ENCODE data around the gene TRIP4. TPM values are rescaled to one million over a fixed set of nuclear protein-coding genes. Genes with fewer than 3 reads are reported as not detected.

TRIP4 gene
- total RNA-seq, 2 experiments from 2014 or later, result 23.7 to 25.7 TPM

- Mint-ChIP-seq H3K36me3 (peaks cover 10% of the 10 kb centered on the region), H3K4me1 (peaks cover 58% of the 10 kb centered on the region), H3K27me3 (no peaks in the 10 kb centered on the region), H3K9me3 (no peaks in the 10 kb centered on the region), H3K27ac (peak overlapping the region; percentile 84), H3K4me3 (peak overlapping the region; percentile 88)
- DNase-seq (peak; percentile 52), ATAC-seq (ENCODE audit: low read depth) (peak; percentile 67)
- POLR2A ChIA-PET, result interaction anchor here (0.6 to 3.3 kb wide), 10 partner anchors 10 to 186 kb away, joined by 3 to 19 read pairs (median 5); partner anchors contain the start of gene TRIP4
Measured at GRCh38 chr15:64460724-64461720, 73.4 kb downstream of the TRIP4 start.

GRCh38 chr15:64461721-64462162, 74.1 kb downstream of the TRIP4 start:
- POLR2A ChIA-PET, result interaction anchor here (0.6 to 3.3 kb wide), 5 partner anchors 26 to 173 kb away, joined by 3 to 19 read pairs (median 4); partner anchors contain the start of gene TRIP4
- H3K4me1 Mint-ChIP-seq, result peaks cover 55% of the 10 kb centered on the region

GRCh38 chr15:64462492-64462891, 74.9 kb downstream of the TRIP4 start:
- H3K27ac Mint-ChIP-seq, result no peak overlapping the region
- peaks cover 55% of the 10 kb centered on the region for H3K4me1 Mint-ChIP-seq
- no peaks in the 10 kb centered on the region for H3K9me3 Mint-ChIP-seq
- H3K4me3 Mint-ChIP-seq, result peak overlapping the region; percentile 88
- no peak for ATAC-seq (ENCODE audit: low read depth)
- H3K36me3 Mint-ChIP-seq, result peaks cover 5% of the 10 kb centered on the region
- DNase-seq, result no peak
- no peaks in the 10 kb centered on the region for H3K27me3 Mint-ChIP-seq
- POLR2A ChIA-PET, result interaction anchor here (1.4 to 3.3 kb wide), 3 partner anchors 32 to 75 kb away, joined by 4 to 19 read pairs (median 6); partner anchors contain the start of gene TRIP4

More at GRCh38 chr15:64461721-64462162, 74.1 kb downstream of the TRIP4 start:
- DNase-seq (peak; percentile 33), ATAC-seq (ENCODE audit: low read depth) (peak; percentile 29)
- Mint-ChIP-seq H3K27me3 (no peaks in the 10 kb centered on the region), H3K36me3 (peaks cover 5% of the 10 kb centered on the region), H3K27ac (peak overlapping the region; percentile 84), H3K9me3 (no peaks in the 10 kb centered on the region), H3K4me3 (peak overlapping the region; percentile 88)

- Mint-ChIP-seq H3K9me3 (no peaks in the 10 kb centered on the region), H3K27me3 (no peaks in the 10 kb centered on the region), H3K4me1 (peaks cover 56% of the 10 kb centered on the region), H3K4me3 (peak overlapping the region; percentile 11), H3K36me3 (peaks cover 14% of the 10 kb centered on the region), H3K27ac (no peak overlapping the region)
- POLR2A ChIA-PET, result interaction anchor here (0.8 kb wide), 1 partner anchor 171 kb away, joined by 4 read pairs; no protein-coding TSS in a partner anchor
- DNase-seq, result no peak
- no peak for ATAC-seq (ENCODE audit: low read depth)
Measured at GRCh38 chr15:64464276-64465005, 76.8 kb downstream of the TRIP4 start.

- ATAC-seq (ENCODE audit: low read depth), result no peak
- Mint-ChIP-seq H3K4me1 (peaks cover 44% of the 10 kb centered on the region), H3K36me3 (peaks cover 16% of the 10 kb centered on the region)
Measured at GRCh38 chr15:64466408-64467141, 78.9 kb downstream of the TRIP4 start.

GRCh38 chr15:64472161-64472560, 84.5 kb downstream of the TRIP4 start:
- ATAC-seq (ENCODE audit: low read depth) (no peak), DNase-seq (no peak)
- Mint-ChIP-seq H3K27me3 (no peaks in the 10 kb centered on the region), H3K9me3 (no peaks in the 10 kb centered on the region), H3K27ac (no peak overlapping the region), H3K4me3 (no peak overlapping the region), H3K36me3 (peaks cover 21% of the 10 kb centered on the region), H3K4me1 (peaks cover 21% of the 10 kb centered on the region)
- POLR2A ChIA-PET, result no interaction called here

More at GRCh38 chr15:64466408-64467141, 78.9 kb downstream of the TRIP4 start:
- H3K27ac Mint-ChIP-seq, result no peak overlapping the region
- no peaks in the 10 kb centered on the region for H3K27me3 Mint-ChIP-seq
- no peaks in the 10 kb centered on the region for H3K9me3 Mint-ChIP-seq
- DNase-seq, result no peak
- POLR2A ChIA-PET, result interaction anchor here (0.9 kb wide), 1 partner anchor 168 kb away, joined by 3 read pairs; no protein-coding TSS in a partner anchor
- H3K4me3 Mint-ChIP-seq, result no peak overlapping the region

GRCh38 chr15:64474846-64475245, 87.2 kb downstream of the TRIP4 start:
- peaks cover 14% of the 10 kb centered on the region for H3K4me1 Mint-ChIP-seq
- no peak for ATAC-seq (ENCODE audit: low read depth)

GRCh38 chr15:64476550-64476949, 88.9 kb downstream of the TRIP4 start:
- no peak overlapping the region for H3K4me3 Mint-ChIP-seq
- H3K4me1 Mint-ChIP-seq, result peaks cover 14% of the 10 kb centered on the region
- H3K36me3 Mint-ChIP-seq, result peaks cover 11% of the 10 kb centered on the region
- ATAC-seq (ENCODE audit: low read depth) (no peak), DNase-seq (no peak)
- no peaks in the 10 kb centered on the region for H3K27me3 Mint-ChIP-seq
- H3K27ac Mint-ChIP-seq, result peak overlapping the region; percentile 11
- H3K9me3 Mint-ChIP-seq, result no peaks in the 10 kb centered on the region
- POLR2A ChIA-PET, result interaction anchor here (0.7 to 1.5 kb wide), 3 partner anchors 17 to 120 kb away, joined by 4 to 7 read pairs (median 4); no protein-coding TSS in a partner anchor

More at GRCh38 chr15:64474846-64475245, 87.2 kb downstream of the TRIP4 start:
- no peak overlapping the region for H3K4me3 Mint-ChIP-seq
- POLR2A ChIA-PET, result no interaction called here
- peaks cover 11% of the 10 kb centered on the region for H3K36me3 Mint-ChIP-seq
- DNase-seq, result no peak
- H3K27me3 Mint-ChIP-seq, result no peaks in the 10 kb centered on the region
- H3K9me3 Mint-ChIP-seq, result no peaks in the 10 kb centered on the region
- H3K27ac Mint-ChIP-seq, result no peak overlapping the region

GRCh38 chr15:64478863-64479262, 91.2 kb downstream of the TRIP4 start:
- no peaks in the 10 kb centered on the region for H3K9me3 Mint-ChIP-seq
- no peaks in the 10 kb centered on the region for H3K27me3 Mint-ChIP-seq
- DNase-seq, result no peak
- peaks cover 7% of the 10 kb centered on the region for H3K36me3 Mint-ChIP-seq
- H3K27ac Mint-ChIP-seq, result no peak overlapping the region
- POLR2A ChIA-PET, result interaction anchor here (1.1 kb wide), 1 partner anchor 11 kb away, joined by 3 read pairs; no protein-coding TSS in a partner anchor
- H3K4me1 Mint-ChIP-seq, result peaks cover 17% of the 10 kb centered on the region
- no peak overlapping the region for H3K4me3 Mint-ChIP-seq
- ATAC-seq (ENCODE audit: low read depth), result no peak

- Mint-ChIP-seq H3K27ac (no peak overlapping the region), H3K4me3 (no peak overlapping the region), H3K27me3 (no peaks in the 10 kb centered on the region), H3K4me1 (peaks cover 18% of the 10 kb centered on the region), H3K36me3 (peaks cover 10% of the 10 kb centered on the region), H3K9me3 (no peaks in the 10 kb centered on the region)
- POLR2A ChIA-PET, result no interaction called here
- DNase-seq (no peak), ATAC-seq (ENCODE audit: low read depth) (no peak)
Measured at GRCh38 chr15:64480891-64481290, 93.3 kb downstream of the TRIP4 start.

- H3K4me1 Mint-ChIP-seq, result peaks cover 11% of the 10 kb centered on the region
- no peak overlapping the region for H3K27ac Mint-ChIP-seq
- POLR2A ChIA-PET, result no interaction called here
- ATAC-seq (ENCODE audit: low read depth), result no peak
- no peaks in the 10 kb centered on the region for H3K9me3 Mint-ChIP-seq
- no peaks in the 10 kb centered on the region for H3K27me3 Mint-ChIP-seq
- H3K36me3 Mint-ChIP-seq, result peaks cover 21% of the 10 kb centered on the region
- H3K4me3 Mint-ChIP-seq, result no peak overlapping the region
- DNase-seq, result no peak
Measured at GRCh38 chr15:64483749-64484148, 96.1 kb downstream of the TRIP4 start.

- no peak overlapping the region for H3K4me3 Mint-ChIP-seq
- no peaks in the 10 kb centered on the region for H3K27me3 Mint-ChIP-seq
- H3K4me1 Mint-ChIP-seq, result peaks cover 13% of the 10 kb centered on the region
- DNase-seq (no peak), ATAC-seq (ENCODE audit: low read depth) (no peak)
- H3K9me3 Mint-ChIP-seq, result no peaks in the 10 kb centered on the region
- H3K36me3 Mint-ChIP-seq, result peaks cover 28% of the 10 kb centered on the region
- POLR2A ChIA-PET, result no interaction called here
- no peak overlapping the region for H3K27ac Mint-ChIP-seq
Measured at GRCh38 chr15:64485796-64486195, 98.2 kb downstream of the TRIP4 start.
